NCI-H146 (cell line): ENCODE measurements around the gene CLPTM1.
"Not testable (repeated sequence)": the region's sequence is repeated elsewhere in the genome, so short reads cannot be mapped to it uniquely, and the experiment has no call there.

Experiments
- DNase-seq: peaks from one replicate; lab custom pipeline; 2025; lab: John Stamatoyannopoulos, UW

Gene CLPTM1

GRCh38 chr19:44975444-44975843 lies 20.3 kb downstream of the CLPTM1 start:
- no peak for DNase-seq

GRCh38 chr19:44984005-44984404 lies 28.8 kb downstream of the CLPTM1 start:
- DNase-seq: no peak

DNA sequence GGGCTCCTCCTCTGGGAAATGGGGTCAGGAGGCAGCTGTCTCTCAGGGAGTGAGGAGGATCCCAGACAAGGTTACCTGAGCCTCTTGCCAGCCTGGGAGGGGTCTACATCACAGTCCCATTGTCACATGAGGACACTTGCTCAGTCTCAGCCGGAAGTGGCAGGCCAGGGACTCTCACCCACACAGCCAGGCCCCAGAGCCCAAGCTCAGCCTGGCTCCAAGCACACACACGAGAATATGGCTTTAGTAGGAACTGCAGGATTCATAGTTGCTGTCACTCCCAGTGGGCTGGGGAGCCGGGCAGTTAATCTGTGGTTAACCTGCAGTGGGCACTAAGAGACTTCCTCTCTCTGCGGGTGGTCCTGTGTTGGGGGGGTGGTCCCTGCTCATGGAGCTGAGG lies 30.3 kb downstream of the CLPTM1 start:
- no peak for DNase-seq

DNA sequence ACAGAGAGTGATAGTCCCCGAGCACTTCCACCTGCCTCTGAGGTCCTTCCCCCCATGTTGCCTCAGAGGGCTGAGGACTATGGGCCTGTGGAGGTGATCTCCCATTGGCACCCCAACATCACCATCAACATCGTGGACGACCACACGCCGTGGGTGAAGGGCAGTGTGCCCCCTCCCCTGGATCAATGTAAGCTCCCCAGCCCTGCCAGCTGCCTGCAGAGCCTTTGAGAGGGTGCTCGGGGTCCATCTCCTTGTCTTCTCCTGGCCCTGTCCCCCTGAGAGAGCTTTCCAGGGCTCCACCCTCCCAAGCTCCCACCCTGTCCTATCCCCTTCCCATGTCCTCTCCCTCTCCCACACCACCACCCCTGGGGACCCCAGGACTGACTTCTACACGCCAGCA lies 31.2 kb downstream of the CLPTM1 start:
- DNase-seq: no peak

GRCh38 chr19:44987148-44987675 lies 32.0 kb downstream of the CLPTM1 start:
- no peak for DNase-seq

- no peak for DNase-seq
Measured at GRCh38 chr19:44988273-44988672, 33.1 kb downstream of the CLPTM1 start.

DNA sequence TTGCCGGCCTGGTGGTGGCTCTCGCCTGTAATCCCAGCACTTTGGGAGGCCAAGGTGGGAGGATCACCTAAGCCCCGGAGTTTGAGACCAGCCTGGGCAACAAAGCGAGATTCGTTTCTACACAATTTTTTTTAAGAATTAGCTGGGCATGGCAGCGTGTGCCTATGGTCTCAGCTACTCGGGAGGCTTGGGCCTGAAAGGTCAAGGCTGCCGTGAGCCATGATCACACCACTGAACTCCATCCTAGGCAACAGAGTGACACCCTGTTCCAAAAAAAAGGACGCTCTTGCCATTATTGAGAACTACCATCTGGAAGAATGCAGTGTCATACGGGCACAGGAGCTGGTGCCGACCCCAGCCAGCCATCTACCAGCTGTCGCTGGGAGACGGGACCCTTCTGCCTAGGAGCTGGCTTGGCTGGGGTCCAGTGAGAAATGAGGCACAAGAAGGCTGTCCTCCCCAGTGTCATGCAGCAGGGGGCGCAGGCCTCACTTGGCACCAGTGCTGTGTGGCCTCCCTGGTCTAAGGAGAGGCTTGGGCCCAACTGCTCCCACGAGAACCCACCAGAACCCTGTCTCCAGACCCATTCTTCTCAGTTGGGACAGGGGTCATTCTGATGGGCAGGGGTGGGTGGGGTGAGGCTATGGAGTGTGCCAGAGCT lies 33.8 kb downstream of the CLPTM1 start:
- peak; percentile 28 for DNase-seq

GRCh38 chr19:44990459-44990858 lies 35.3 kb downstream of the CLPTM1 start:
- DNase-seq: no peak

- no peak for DNase-seq
Measured at GRCh38 chr19:44990966-44991365, 35.8 kb downstream of the CLPTM1 start.

GRCh38 chr19:44992336-44993163 lies 37.4 kb downstream of the CLPTM1 start:
- no peak for DNase-seq

GRCh38 chr19:44993526-44993925 lies 38.3 kb downstream of the CLPTM1 start:
- DNase-seq: no peak

- no peak for DNase-seq
Measured at GRCh38 chr19:44993926-44994537, 38.9 kb downstream of the CLPTM1 start.

GRCh38 chr19:44998025-44998424 lies 42.8 kb downstream of the CLPTM1 start:
- no peak for DNase-seq

DNA sequence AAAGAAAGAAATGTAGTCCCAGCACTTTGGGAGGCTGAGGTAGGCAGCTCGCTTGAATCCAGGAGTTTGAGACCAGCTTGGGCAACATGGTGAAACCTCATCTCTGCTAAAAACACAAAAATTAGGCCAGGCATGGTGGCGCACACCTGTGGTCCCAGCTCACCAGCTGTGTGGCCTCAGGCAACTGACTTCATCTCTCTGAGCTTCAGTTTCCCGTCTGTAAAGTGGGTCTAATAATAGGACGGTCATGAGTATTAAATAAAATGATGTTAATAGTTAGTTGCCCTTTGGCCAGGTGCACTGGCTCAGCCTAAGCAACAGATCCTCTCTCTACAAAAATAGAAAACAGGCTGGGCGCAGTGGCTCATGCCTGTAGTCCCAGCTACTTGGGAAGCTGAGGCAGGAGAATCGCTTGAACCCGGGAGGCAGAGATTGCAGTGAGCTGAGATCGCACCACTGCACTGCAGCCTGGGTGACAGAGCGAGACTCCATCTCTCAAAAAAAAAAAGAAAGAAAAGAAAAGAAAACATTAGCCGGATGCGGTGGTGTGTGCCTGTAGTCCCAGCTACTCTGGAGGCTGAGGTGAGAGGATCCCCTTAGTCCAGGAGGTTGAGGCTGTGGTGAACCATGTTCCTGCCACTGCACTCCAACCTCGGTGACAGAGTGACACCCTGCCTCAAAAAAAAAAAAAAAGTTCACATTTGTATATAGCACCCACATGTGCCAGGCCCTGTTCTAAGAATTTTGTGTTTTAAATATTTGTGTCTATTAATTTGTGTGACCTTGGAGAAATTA lies 44.1 kb downstream of the CLPTM1 start:
- not testable (repeated sequence) for DNase-seq

GRCh38 chr19:45000665-45001064 lies 45.5 kb downstream of the CLPTM1 start:
- DNase-seq: not testable (repeated sequence)

DNA sequence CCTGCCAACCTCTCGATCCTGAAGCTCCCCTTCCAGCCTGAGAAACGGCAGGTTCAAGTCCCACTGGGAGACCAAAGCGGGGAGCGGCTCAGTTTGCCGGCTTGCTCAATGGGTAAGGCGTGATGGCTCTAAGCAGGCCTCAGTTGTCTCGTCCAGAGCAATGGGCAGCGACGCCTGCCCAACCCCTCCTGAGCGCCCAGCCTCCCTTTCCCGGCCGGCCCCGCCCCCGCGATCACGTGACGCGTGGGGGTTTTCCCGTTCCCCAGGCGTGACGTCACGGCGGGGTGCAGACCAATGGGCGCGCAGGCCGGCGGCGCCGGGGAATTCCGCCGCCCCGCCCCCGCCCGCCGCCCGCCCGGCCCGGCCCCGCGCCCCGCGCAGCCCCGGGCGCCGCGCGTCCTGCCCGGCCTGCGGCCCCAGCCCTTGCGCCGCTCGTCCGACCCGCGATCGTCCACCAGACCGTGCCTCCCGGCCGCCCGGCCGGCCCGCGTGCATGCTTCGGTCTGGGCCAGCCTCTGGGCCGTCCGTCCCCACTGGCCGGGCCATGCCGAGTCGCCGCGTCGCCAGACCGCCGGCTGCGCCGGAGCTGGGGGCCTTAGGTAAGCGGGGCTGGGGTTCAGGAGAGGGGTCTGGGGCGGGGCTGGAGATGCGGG lies 46.0 kb downstream of the CLPTM1 start, which contains the start of gene RELB:
Gene RELB (plus strand): TSS at position 378 of the 653 bp plus-strand sequence. CDS start 116 bp downstream, at position 494.
- peak; percentile 90 for DNase-seq

GRCh38 chr19:45003485-45003884 lies 48.3 kb downstream of the CLPTM1 start:
- no peak for DNase-seq

- no peak for DNase-seq
Measured at GRCh38 chr19:45005787-45006186, 50.6 kb downstream of the CLPTM1 start.

- no peak for DNase-seq
Measured at GRCh38 chr19:45008552-45008951, 53.4 kb downstream of the CLPTM1 start.

GRCh38 chr19:45009625-45010255 lies 54.6 kb downstream of the CLPTM1 start:
- DNase-seq: no peak

GRCh38 chr19:45010306-45010705 lies 55.1 kb downstream of the CLPTM1 start:
- no peak for DNase-seq
